ENCODE results near the gene IRF2BP2.

IRF2BP2 gene

GRCh38 chr1:234617986-234618736, 8.2 kb upstream of the IRF2BP2 start:
- Histone ChIP-seq H3K36me3 (ENCODE audit: low read length) (no peaks in the 10 kb centered on the region), H3F3A (ENCODE audit: insufficient read depth) (no peaks in the 10 kb centered on the region; the same call in 1 of the 2 replicates), H3K27me3 (ENCODE audit: low read length) (no peaks in the 10 kb centered on the region), H2AFZ (ENCODE audit: low read depth, low read length, severe bottlenecking) (no peak overlapping the region), H3K9me2 (replicated peaks; ENCODE audit: insufficient read depth, low read length) (no peaks in the 10 kb centered on the region), H3K4me2 (ENCODE audit: low read depth, low read length, poor library complexity, severe bottlenecking) (no peak overlapping the region), H3K27ac (ENCODE audit: low read depth, low read length) (no peak overlapping the region), H3K79me2 (ENCODE audit: insufficient read depth, low read length) (no peaks in the 10 kb centered on the region), H3K9me3 (ENCODE audit: insufficient read depth, low read length) (no peaks in the 10 kb centered on the region), H4K20me1 (ENCODE audit: low read depth, low read length) (no peaks in the 10 kb centered on the region), H3K9ac (ENCODE audit: low read length) (no peak overlapping the region), H3K4me3 (ENCODE audit: insufficient read depth, low read length, poor library complexity, severe bottlenecking) (no peak overlapping the region)
- TF ChIP-seq EZH2phosphoT487 (conservative IDR thresholded peaks at IDR 0.05; ENCODE audit: low read length) = no peak
- no peak for TF ChIP-seq CTCF (IDR thresholded peaks at IDR 0.05; ENCODE audit: insufficient read depth, low read length, poor library complexity, severe bottlenecking)

- H2AFZ ChIP-seq (ENCODE audit: low read depth, low read length, severe bottlenecking) = no peak overlapping the region
- no peak overlapping the region for H3K4me3 ChIP-seq (ENCODE audit: insufficient read depth, low read length, poor library complexity, severe bottlenecking)
- H3F3A ChIP-seq (ENCODE audit: insufficient read depth) = peaks cover 2% of the 10 kb centered on the region
- no peaks in the 10 kb centered on the region for H3K36me3 ChIP-seq (ENCODE audit: low read length)
- no peaks in the 10 kb centered on the region for H3K9me2 ChIP-seq (replicated peaks; ENCODE audit: insufficient read depth, low read length)
- no peak overlapping the region for H3K4me2 ChIP-seq (ENCODE audit: low read depth, low read length, poor library complexity, severe bottlenecking)
- H3K79me2 ChIP-seq (ENCODE audit: insufficient read depth, low read length) = no peaks in the 10 kb centered on the region
- TF ChIP-seq EZH2phosphoT487 (conservative IDR thresholded peaks at IDR 0.05; ENCODE audit: low read length) = no peak
- TF ChIP-seq CTCF (IDR thresholded peaks at IDR 0.05; ENCODE audit: insufficient read depth, low read length, poor library complexity, severe bottlenecking) = no peak
- no peak overlapping the region for H3K27ac ChIP-seq (ENCODE audit: low read depth, low read length)
- no peaks in the 10 kb centered on the region for H3K9me3 ChIP-seq (ENCODE audit: insufficient read depth, low read length)
- H3K27me3 ChIP-seq (ENCODE audit: low read length) = no peaks in the 10 kb centered on the region
- H4K20me1 ChIP-seq (ENCODE audit: low read depth, low read length) = no peaks in the 10 kb centered on the region
- no peak overlapping the region for H3K9ac ChIP-seq (ENCODE audit: low read length)
Observed at GRCh38 chr1:234617131-234617985, 7.4 kb upstream of the IRF2BP2 start.

GRCh38 chr1:234616644-234617043, 6.7 kb upstream of the IRF2BP2 start:
- H3K79me2 ChIP-seq (ENCODE audit: insufficient read depth, low read length) = no peaks in the 10 kb centered on the region
- H3K9me3 ChIP-seq (ENCODE audit: insufficient read depth, low read length) = no peaks in the 10 kb centered on the region
- no peak overlapping the region for H2AFZ ChIP-seq (ENCODE audit: low read depth, low read length, severe bottlenecking)
- H3K27me3 ChIP-seq (ENCODE audit: low read length) = no peaks in the 10 kb centered on the region
- H3K4me2 ChIP-seq (ENCODE audit: low read depth, low read length, poor library complexity, severe bottlenecking) = no peak overlapping the region
- TF ChIP-seq EZH2phosphoT487 (conservative IDR thresholded peaks at IDR 0.05; ENCODE audit: low read length) = no peak
- TF ChIP-seq CTCF (IDR thresholded peaks at IDR 0.05; ENCODE audit: insufficient read depth, low read length, poor library complexity, severe bottlenecking) = no peak
- H3K36me3 ChIP-seq (ENCODE audit: low read length) = no peaks in the 10 kb centered on the region
- no peak overlapping the region for H3K9ac ChIP-seq (ENCODE audit: low read length)
- H3K27ac ChIP-seq (ENCODE audit: low read depth, low read length) = no peak overlapping the region
- no peaks in the 10 kb centered on the region for H4K20me1 ChIP-seq (ENCODE audit: low read depth, low read length)
- no peaks in the 10 kb centered on the region for H3K9me2 ChIP-seq (replicated peaks; ENCODE audit: insufficient read depth, low read length)
- H3K4me3 ChIP-seq (ENCODE audit: insufficient read depth, low read length, poor library complexity, severe bottlenecking) = no peak overlapping the region
- H3F3A ChIP-seq (ENCODE audit: insufficient read depth) = peaks cover 9% of the 10 kb centered on the region
